Measurements from ENCODE around the gene HARS2.
"Not testable (repeated sequence)": the region's sequence is repeated elsewhere in the genome, so short reads cannot be mapped to it uniquely, and the experiment has no call there.

Gene HARS2

GRCh38 chr5:140700177-140701144 lies 9.2 kb downstream of the HARS2 start, which contains the start of gene ZMAT2:
Gene ZMAT2 (plus strand): TSS chr5:140700447. CDS start chr5:140700461, 14 bp downstream.
- no peak for DNase-seq

- DNase-seq, result no peak
Measured at GRCh38 chr5:140707812-140708211, 16.6 kb downstream of the HARS2 start.

- not testable (repeated sequence) for DNase-seq
Measured at GRCh38 chr5:140708787-140709186, 17.5 kb downstream of the HARS2 start.

- DNase-seq, result no peak
Measured at GRCh38 chr5:140710899-140711552, 19.8 kb downstream of the HARS2 start.

GRCh38 chr5:140711794-140712193 lies 20.5 kb downstream of the HARS2 start:
- no peak for DNase-seq

GRCh38 chr5:140713562-140714094 lies 22.4 kb downstream of the HARS2 start:
- DNase-seq, result no peak

GRCh38 chr5:140716238-140716637 lies 25.0 kb downstream of the HARS2 start:
- not testable (repeated sequence) for DNase-seq

- DNase-seq, result no peak
Measured at GRCh38 chr5:140718266-140718592, 27.0 kb downstream of the HARS2 start.

- not testable (repeated sequence) for DNase-seq
Measured at GRCh38 chr5:140720738-140721137, 29.5 kb downstream of the HARS2 start.

- DNase-seq, result not testable (repeated sequence)
Measured at GRCh38 chr5:140721395-140721794, 30.1 kb downstream of the HARS2 start.

GRCh38 chr5:140725799-140726471 lies 34.7 kb downstream of the HARS2 start:
- DNase-seq, result no peak

- no peak for DNase-seq
Measured at GRCh38 chr5:140733098-140733497, 41.8 kb downstream of the HARS2 start.

GRCh38 chr5:140734354-140734753 lies 43.1 kb downstream of the HARS2 start:
- DNase-seq, result no peak

- no peak for DNase-seq
Measured at GRCh38 chr5:140737486-140737885, 46.2 kb downstream of the HARS2 start.

- DNase-seq, result no peak
Measured at GRCh38 chr5:140741967-140742366, 50.7 kb downstream of the HARS2 start.

Data from cortex of kidney (tissue), 1 donor.